Vagina (tissue), 2 donors: ENCODE measurements around the gene ASB16. TPM values are rescaled to one million over a fixed set of nuclear protein-coding genes. Genes with fewer than 3 reads are reported as not detected.

ENCODE experiments used
- DNase-seq, 2 donors: peaks; one replicate each; pipeline ENCODE4 v3.0.0-alpha.2; 2017; ENCODE audit errors: extremely low spot score in 2 of 2
- H3K27ac ChIP-seq: fragments of 200-600 bp; sonication (generic); one replicate; pipeline ENCODE4 v1.5.1; 2019
- H3K27me3 ChIP-seq: fragments of 200-600 bp; sonication (generic); one replicate; pipeline ENCODE4 v1.5.1; 2019
- H3K36me3 ChIP-seq, 2 donors: fragments of 200-600 bp; sonication (generic); one replicate each; pipeline ENCODE4 v1.5.1; 2017 to 2019
- H3K4me1 ChIP-seq: fragments of 200-600 bp; sonication (generic); one replicate; pipeline ENCODE4 v1.5.1; 2019
- H3K4me3 ChIP-seq, 2 donors: fragments of 200-600 bp; sonication (generic); 1 replicate in 1 of 2; 2 replicates in 1 of 2; pipeline ENCODE4 v1.5.1; 2016 to 2019
- H3K9me3 ChIP-seq: fragments of 200-600 bp; sonication (generic); one replicate; pipeline ENCODE4 v1.5.1; 2019
- CTCF ChIP-seq, 3 experiments: fragments of 450-650 bp in 2 of 3; fragments of 200-600 bp in 1 of 3; sonication (generic) in 1 of 3; IDR thresholded peaks; one replicate each; pipeline ENCODE4 v1.5.1; 2017 to 2019; ENCODE audit warnings: antibody characterized with exemption in 3 of 3, mild to moderate bottlenecking in 2 of 3, moderate library complexity in 2 of 3
- POLR2A ChIP-seq, 2 donors: fragments of 450-650 bp; IDR thresholded peaks; one replicate each; pipeline ENCODE4 v1.6.1; 2017; ENCODE audit warnings: antibody characterized with exemption in 2 of 2, mild to moderate bottlenecking in 2 of 2, moderate library complexity in 2 of 2
- POLR2AphosphoS5 ChIP-seq, 2 donors: sonication (generic); formaldehyde crosslinking; IDR thresholded peaks; one replicate each; pipeline ENCODE4 v1.9.0; 2017; ENCODE audit warnings: antibody characterized with exemption in 2 of 2, mild to moderate bottlenecking in 2 of 2, low read depth in 1 of 2; ENCODE audit not compliant: insufficient read depth in 1 of 2
- intact Hi-C: fragments of 100-400 bp; cut with DNase I; formaldehyde crosslinking; loops from one replicate; pipeline ENCODE4 v1.15.1; 2023
- total RNA-seq: library from RNA; depleted of rRNA; stranded (reverse); fragments of >200 nt; gene quantifications from one replicate; pipeline ENCODE4 v1.2.3, GENCODE V29; 2016

Gene ASB16
- total RNA-seq, 1 donor from 2014 or later: not detected

- H3K9me3 ChIP-seq: no peaks in the 10 kb centered on the region
- peaks cover 0 to 40% of the 10 kb centered on the region in 2 donors for H3K36me3 ChIP-seq
- H3K4me3 ChIP-seq: no peak overlapping the region
- peaks cover 16% of the 10 kb centered on the region for H3K4me1 ChIP-seq
- TF ChIP-seq CTCF (IDR thresholded peaks at IDR 0.05) (no peak), POLR2A (IDR thresholded peaks at IDR 0.05) (no peak), POLR2AphosphoS5 (IDR thresholded peaks at IDR 0.05; ENCODE audit: insufficient read depth in 1 of 2, low read depth in 1 of 2) (no peak)
- no peaks in the 10 kb centered on the region for H3K27me3 ChIP-seq
- no peak for DNase-seq
- intact Hi-C loops: no loop called here
- no peak overlapping the region for H3K27ac ChIP-seq
Observed at GRCh38 chr17:44191941-44192496, 21.5 kb downstream of the ASB16 start.

- Histone ChIP-seq H3K4me1 (peaks cover 16% of the 10 kb centered on the region), H3K4me3 (no peak overlapping the region), H3K36me3 (peaks cover 0 to 40% of the 10 kb centered on the region in 2 donors), H3K27me3 (no peaks in the 10 kb centered on the region), H3K27ac (no peak overlapping the region), H3K9me3 (no peaks in the 10 kb centered on the region)
- DNase-seq: no peak
- intact Hi-C loops: no loop called here
- no peak for TF ChIP-seq POLR2AphosphoS5 (IDR thresholded peaks at IDR 0.05; ENCODE audit: insufficient read depth in 1 of 2, low read depth in 1 of 2)
- TF ChIP-seq POLR2A (IDR thresholded peaks at IDR 0.05): no peak
- no peak for TF ChIP-seq CTCF (IDR thresholded peaks at IDR 0.05)
Observed at GRCh38 chr17:44192750-44193149, 22.2 kb downstream of the ASB16 start.

GRCh38 chr17:44193326-44194084 is 23.0 kb downstream of the ASB16 start:
- Histone ChIP-seq H3K27ac (no peak overlapping the region), H3K4me1 (peaks cover 16% of the 10 kb centered on the region)
- TF ChIP-seq POLR2A (IDR thresholded peaks at IDR 0.05) (no peak), CTCF (IDR thresholded peaks at IDR 0.05) (no peak), POLR2AphosphoS5 (IDR thresholded peaks at IDR 0.05; ENCODE audit: insufficient read depth in 1 of 2, low read depth in 1 of 2) (no peak)

GRCh38 chr17:44197107-44197506 is 26.6 kb downstream of the ASB16 start:
- no peak overlapping the region for H3K27ac ChIP-seq
- peaks cover 23% of the 10 kb centered on the region for H3K4me1 ChIP-seq
- intact Hi-C loops: no loop called here
- peaks cover 0 to 25% of the 10 kb centered on the region in 2 donors for H3K36me3 ChIP-seq
- H3K9me3 ChIP-seq: no peaks in the 10 kb centered on the region
- no peaks in the 10 kb centered on the region for H3K27me3 ChIP-seq
- TF ChIP-seq CTCF (IDR thresholded peaks at IDR 0.05): no peak
- no peak for DNase-seq
- no peak overlapping the region for H3K4me3 ChIP-seq

More at GRCh38 chr17:44193326-44194084, 23.0 kb downstream of the ASB16 start:
- Histone ChIP-seq H3K36me3 (peaks cover 0 to 40% of the 10 kb centered on the region in 2 donors), H3K9me3 (no peaks in the 10 kb centered on the region), H3K4me3 (no peak overlapping the region), H3K27me3 (no peaks in the 10 kb centered on the region)
- DNase-seq: no peak
- intact Hi-C loops: no loop called here
